Thoracic aorta (tissue), 2 donors: ENCODE data around the gene TMEM239. TPM values are rescaled to one million over a fixed set of nuclear protein-coding genes. Genes with fewer than 3 reads are reported as not detected.

ENCODE experiments used
- ATAC-seq: fragments of 150-250 bp; one replicate; pipeline ENCODE4 v1.8.0; 2017; ENCODE audit warnings: low read depth; ENCODE audit not compliant: insufficient number of reproducible peaks, low FRiP score
- DNase-seq: peaks from one replicate; pipeline ENCODE4 v3.0.0-alpha.2; 2020; ENCODE audit warnings: low spot score
- H3K27ac ChIP-seq, 2 donors: fragments of 200-600 bp; sonication (generic); 1 replicate in 1 of 2; 2 replicates in 1 of 2; pipeline ENCODE4 v1.5.1; 2016; ENCODE audit warnings: mild to moderate bottlenecking in 2 of 2, moderate library complexity in 2 of 2
- H3K27me3 ChIP-seq: fragments of 200-600 bp; sonication (generic); replicated peaks from 2 replicates; pipeline ENCODE4 v1.6.0; 2016; ENCODE audit warnings: mild to moderate bottlenecking; ENCODE audit not compliant: insufficient read depth
- H3K36me3 ChIP-seq: fragments of 200-600 bp; sonication (generic); one replicate; pipeline ENCODE4 v1.5.1; 2016
- H3K4me1 ChIP-seq, 2 donors: fragments of 200-600 bp; sonication (generic); 1 replicate in 1 of 2; 2 replicates in 1 of 2; pipeline versions ENCODE4 v1.5.1 to v1.6.0; 2016; ENCODE audit warnings: low read depth in 2 of 2, mild to moderate bottlenecking in 1 of 2; ENCODE audit not compliant: control insufficient read depth in 1 of 2
- H3K4me3 ChIP-seq: fragments of 200-600 bp; sonication (generic); 2 replicates; pipeline ENCODE4 v1.5.1; 2016; ENCODE audit warnings: mild to moderate bottlenecking
- H3K9me3 ChIP-seq: fragments of 200-600 bp; sonication (generic); 2 replicates; pipeline ENCODE4 v1.5.1; 2016
- CTCF ChIP-seq: fragments of 200-600 bp; sonication (generic); IDR thresholded peaks from one replicate; pipeline ENCODE4 v1.5.1; 2019; ENCODE audit warnings: antibody characterized with exemption
- total RNA-seq, 2 donors: library from RNA; depleted of rRNA; stranded (reverse); fragments of >200 nt; gene quantifications; one replicate each; pipeline versions ENCODE4 v1.1.0 to v1.2.3, GENCODE V29; 2016

Gene TMEM239
- total RNA-seq, 2 donors from 2014 or later = not detected

GRCh38 chr20:2840967-2841531, 24.9 kb downstream of the TMEM239 start:
- H3K27ac ChIP-seq = peak overlapping the region; percentile 78 to 92
- DNase-seq (peak; percentile 51), ATAC-seq (peak; percentile 19)
- no peaks in the 10 kb centered on the region for H3K36me3 ChIP-seq
- no peak for TF ChIP-seq CTCF
- H3K4me1 ChIP-seq = peaks cover 0 to 19% of the 10 kb centered on the region in 2 donors
- peak overlapping the region; percentile 98 for H3K4me3 ChIP-seq
- no peaks in the 10 kb centered on the region for H3K9me3 ChIP-seq
- no peaks in the 10 kb centered on the region for H3K27me3 ChIP-seq

DNA sequence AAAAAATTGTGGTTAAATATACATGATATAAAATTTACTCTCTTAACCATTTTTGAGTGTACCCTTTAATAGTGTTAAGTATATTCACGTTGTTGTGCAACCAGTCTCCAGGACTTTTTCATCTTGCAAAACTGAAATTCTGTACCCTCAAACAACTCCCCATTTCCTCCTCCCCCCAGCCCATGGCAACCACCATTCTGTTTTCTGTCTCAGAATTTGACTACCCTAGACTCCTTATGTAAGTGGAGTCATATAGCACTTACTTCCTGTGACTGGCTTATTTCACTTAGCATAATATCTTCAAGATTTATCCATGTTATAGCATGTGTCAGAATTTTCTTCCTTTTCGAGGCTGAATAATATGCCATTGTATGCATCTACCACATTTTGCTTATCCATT, 29.4 kb downstream of the TMEM239 start:
- no peaks in the 10 kb centered on the region for H3K9me3 ChIP-seq
- no peak for TF ChIP-seq CTCF
- DNase-seq (no peak), ATAC-seq (no peak)
- peaks cover 0 to 12% of the 10 kb centered on the region in 2 donors for H3K4me1 ChIP-seq
- no peak overlapping the region for H3K27ac ChIP-seq
- H3K27me3 ChIP-seq = no peaks in the 10 kb centered on the region
- no peak overlapping the region for H3K4me3 ChIP-seq
- no peaks in the 10 kb centered on the region for H3K36me3 ChIP-seq

DNA sequence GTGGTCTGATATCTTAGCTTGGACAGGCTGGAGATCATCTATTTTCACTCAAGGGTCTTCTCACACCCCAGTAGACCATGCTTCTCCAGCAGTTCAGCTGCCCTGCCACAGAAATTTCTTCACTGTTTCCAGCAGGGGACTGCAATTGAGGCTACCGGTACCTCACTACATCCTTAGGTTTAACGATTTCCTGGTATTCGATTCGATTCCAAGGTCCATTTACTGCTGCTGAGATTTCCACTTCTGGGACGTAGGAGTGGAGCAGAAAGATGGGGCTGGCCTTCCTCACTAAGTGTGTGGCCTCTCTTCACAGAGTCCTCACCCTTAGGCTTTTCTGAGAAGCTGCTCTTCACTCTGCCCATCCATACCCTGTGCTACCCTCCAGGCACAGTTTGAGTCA, 30.5 kb downstream of the TMEM239 start:
- DNase-seq (no peak), ATAC-seq (no peak)
- no peak for TF ChIP-seq CTCF
- no peak overlapping the region for H3K4me3 ChIP-seq
- H3K9me3 ChIP-seq = no peaks in the 10 kb centered on the region
- H3K27me3 ChIP-seq = no peaks in the 10 kb centered on the region
- H3K4me1 ChIP-seq = peaks cover 0 to 6% of the 10 kb centered on the region in 2 donors
- no peak overlapping the region for H3K27ac ChIP-seq
- no peaks in the 10 kb centered on the region for H3K36me3 ChIP-seq

DNA sequence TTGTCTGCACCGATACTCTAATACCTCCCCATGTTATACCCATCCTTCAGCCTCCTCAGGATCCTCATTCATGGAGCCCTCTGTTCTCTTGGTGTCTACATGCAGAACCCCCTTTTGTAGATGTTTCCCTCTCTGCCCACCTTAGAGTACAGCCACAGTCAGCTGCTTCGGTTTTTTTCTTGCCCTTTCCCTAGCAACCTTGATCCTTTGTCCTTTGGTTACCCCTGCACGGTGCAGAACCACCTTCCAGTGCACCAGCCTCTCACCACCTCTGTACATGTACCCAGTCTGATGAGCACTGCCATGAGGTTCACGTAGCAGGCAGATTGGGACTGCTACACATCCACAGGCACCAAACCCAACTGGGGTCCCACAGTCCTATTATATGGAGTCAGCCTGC, 31.6 kb downstream of the TMEM239 start:
- H3K4me3 ChIP-seq = no peak overlapping the region
- H3K27me3 ChIP-seq = no peaks in the 10 kb centered on the region
- DNase-seq (no peak), ATAC-seq (no peak)
- no peak overlapping the region for H3K27ac ChIP-seq
- no peaks in the 10 kb centered on the region for H3K36me3 ChIP-seq
- no peak for TF ChIP-seq CTCF
- H3K4me1 ChIP-seq = no peaks in the 10 kb centered on the region
- no peaks in the 10 kb centered on the region for H3K9me3 ChIP-seq

DNA sequence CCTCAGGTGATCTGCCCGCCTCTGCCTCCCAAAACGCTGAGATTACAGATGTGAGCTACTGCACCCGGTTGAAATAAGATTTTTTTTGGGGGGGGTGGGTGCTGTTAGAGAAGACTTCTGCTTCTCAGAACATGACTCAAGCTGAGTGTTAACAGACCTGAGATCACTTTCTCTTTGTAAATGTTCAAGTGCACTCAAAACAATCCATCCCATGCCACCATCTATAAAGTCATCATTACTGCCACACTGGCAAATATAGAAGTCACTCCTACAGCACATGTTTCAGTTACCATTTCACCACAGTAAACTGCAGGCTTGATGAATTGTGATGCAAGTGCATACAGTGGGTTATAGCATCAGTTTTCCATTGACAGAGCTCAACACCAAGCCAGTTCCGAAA, 33.4 kb downstream of the TMEM239 start:
- no peak for ATAC-seq
- no peak for DNase-seq

More for the DNA sequence above, 33.4 kb downstream of the TMEM239 start:
- no peaks in the 10 kb centered on the region for H3K9me3 ChIP-seq
- H3K27ac ChIP-seq = no peak overlapping the region
- no peak for TF ChIP-seq CTCF
- no peak overlapping the region for H3K4me3 ChIP-seq
- H3K27me3 ChIP-seq = no peaks in the 10 kb centered on the region
- no peaks in the 10 kb centered on the region for H3K36me3 ChIP-seq
- H3K4me1 ChIP-seq = no peaks in the 10 kb centered on the region
